ENCODE measurements around the gene ABL1. TPM values are rescaled to one million over a fixed set of nuclear protein-coding genes. Genes with fewer than 3 reads are reported as not detected.

Gene ABL1
- total RNA-seq, 1 donor from 2014 or later: 121 TPM

- H3K27ac Mint-ChIP-seq (ENCODE audit: unreplicated experiment): no peak overlapping the region
- DNase-seq (ENCODE audit: low spot score): no peak
- no peak for TF ChIP-seq CTCF (IDR thresholded peaks at IDR 0.05; ENCODE audit: unreplicated experiment)
- H3K4me1 Mint-ChIP-seq (ENCODE audit: unreplicated experiment): peaks cover 4% of the 10 kb centered on the region
- H3K27me3 Mint-ChIP-seq (ENCODE audit: unreplicated experiment): peaks cover 2% of the 10 kb centered on the region
- peaks cover 37% of the 10 kb centered on the region for H3K36me3 Mint-ChIP-seq (ENCODE audit: low read depth, unreplicated experiment)
- no peaks in the 10 kb centered on the region for H3K9me3 Mint-ChIP-seq (ENCODE audit: unreplicated experiment)
- H3K4me3 Mint-ChIP-seq (ENCODE audit: unreplicated experiment): peak overlapping the region; percentile 16
These were observed 42.2 kb downstream of the ABL1 start for GRCh38 chr9:130877300-130877699.

- no peak for TF ChIP-seq CTCF (IDR thresholded peaks at IDR 0.05; ENCODE audit: unreplicated experiment)
- Mint-ChIP-seq H3K9me3 (ENCODE audit: unreplicated experiment) (no peaks in the 10 kb centered on the region), H3K36me3 (ENCODE audit: low read depth, unreplicated experiment) (peaks cover 35% of the 10 kb centered on the region), H3K27me3 (ENCODE audit: unreplicated experiment) (peaks cover 2% of the 10 kb centered on the region), H3K4me3 (ENCODE audit: unreplicated experiment) (no peak overlapping the region), H3K27ac (ENCODE audit: unreplicated experiment) (no peak overlapping the region), H3K4me1 (ENCODE audit: unreplicated experiment) (peaks cover 4% of the 10 kb centered on the region)
- DNase-seq (ENCODE audit: low spot score): no peak
These were observed 43.2 kb downstream of the ABL1 start for GRCh38 chr9:130878295-130878694.

GRCh38 chr9:130879863-130880411 lies 44.9 kb downstream of the ABL1 start:
- Mint-ChIP-seq H3K4me3 (ENCODE audit: unreplicated experiment) (no peak overlapping the region), H3K9me3 (ENCODE audit: unreplicated experiment) (no peaks in the 10 kb centered on the region), H3K27me3 (ENCODE audit: unreplicated experiment) (peaks cover 1% of the 10 kb centered on the region), H3K27ac (ENCODE audit: unreplicated experiment) (no peak overlapping the region), H3K36me3 (ENCODE audit: low read depth, unreplicated experiment) (peaks cover 25% of the 10 kb centered on the region), H3K4me1 (ENCODE audit: unreplicated experiment) (no peaks in the 10 kb centered on the region)
- no peak for TF ChIP-seq CTCF (IDR thresholded peaks at IDR 0.05; ENCODE audit: unreplicated experiment)
- no peak for DNase-seq (ENCODE audit: low spot score)

- no peak for DNase-seq (ENCODE audit: low spot score)
- Mint-ChIP-seq H3K4me1 (ENCODE audit: unreplicated experiment) (no peaks in the 10 kb centered on the region), H3K36me3 (ENCODE audit: low read depth, unreplicated experiment) (peaks cover 24% of the 10 kb centered on the region), H3K27ac (ENCODE audit: unreplicated experiment) (no peak overlapping the region), H3K9me3 (ENCODE audit: unreplicated experiment) (no peaks in the 10 kb centered on the region), H3K4me3 (ENCODE audit: unreplicated experiment) (no peak overlapping the region), H3K27me3 (ENCODE audit: unreplicated experiment) (peaks cover under 1% of the 10 kb centered on the region)
- TF ChIP-seq CTCF (IDR thresholded peaks at IDR 0.05; ENCODE audit: unreplicated experiment): no peak
These were observed 45.7 kb downstream of the ABL1 start for GRCh38 chr9:130880599-130881220.

- Mint-ChIP-seq H3K27me3 (ENCODE audit: unreplicated experiment) (peaks cover 3% of the 10 kb centered on the region), H3K36me3 (ENCODE audit: low read depth, unreplicated experiment) (peaks cover 30% of the 10 kb centered on the region), H3K9me3 (ENCODE audit: unreplicated experiment) (no peaks in the 10 kb centered on the region), H3K4me1 (ENCODE audit: unreplicated experiment) (no peaks in the 10 kb centered on the region), H3K4me3 (ENCODE audit: unreplicated experiment) (peak overlapping the region; percentile 42), H3K27ac (ENCODE audit: unreplicated experiment) (no peak overlapping the region)
- no peak for DNase-seq (ENCODE audit: low spot score)
- TF ChIP-seq CTCF (IDR thresholded peaks at IDR 0.05; ENCODE audit: unreplicated experiment): no peak
These were observed 46.5 kb downstream of the ABL1 start for GRCh38 chr9:130881516-130881915.

Measured in endothelial cell (in vitro differentiated cells).